ENCODE measurements around the gene KRTAP10-1. TPM values are rescaled to one million over a fixed set of nuclear protein-coding genes. Genes with fewer than 3 reads are reported as not detected.

The KRTAP10-1 gene
- total RNA-seq, 1 experiment from 2014 or later = not detected

GRCh38 chr21:44539046-44539445, 949 bp downstream of the KRTAP10-1 start:
- H3K9me3 ChIP-seq = peaks cover 14% of the 10 kb centered on the region
- H3K36me3 ChIP-seq = no peaks in the 10 kb centered on the region
- peaks cover 3% of the 10 kb centered on the region; the same call in 1 of the 2 replicates for H3K27me3 ChIP-seq
- no peak overlapping the region for H3K4me3 ChIP-seq
- no peak for DNase-seq

- DNase-seq = no peak
Measured at GRCh38 chr21:44537930-44538911, 1.8 kb downstream of the KRTAP10-1 start.

GRCh38 chr21:44535963-44536362, 4.0 kb downstream of the KRTAP10-1 start:
- peaks cover 3% of the 10 kb centered on the region; the same call in 1 of the 2 replicates for H3K27me3 ChIP-seq
- H3K9me3 ChIP-seq = no peaks in the 10 kb centered on the region
- DNase-seq = no peak
- no peaks in the 10 kb centered on the region for H3K36me3 ChIP-seq
- H3K4me3 ChIP-seq = no peak overlapping the region

More at GRCh38 chr21:44537930-44538911, 1.8 kb downstream of the KRTAP10-1 start:
- Histone ChIP-seq H3K36me3 (no peaks in the 10 kb centered on the region), H3K27me3 (peaks cover 3% of the 10 kb centered on the region; the same call in 1 of the 2 replicates), H3K4me3 (no peak overlapping the region), H3K9me3 (peaks cover 12% of the 10 kb centered on the region)

GRCh38 chr21:44534688-44535087, 5.3 kb downstream of the KRTAP10-1 start:
- no peak for DNase-seq
- Histone ChIP-seq H3K27me3 (peaks cover 3% of the 10 kb centered on the region; the same call in 1 of the 2 replicates), H3K36me3 (no peaks in the 10 kb centered on the region), H3K9me3 (no peaks in the 10 kb centered on the region), H3K4me3 (no peak overlapping the region)

GRCh38 chr21:44533891-44534627, 5.9 kb downstream of the KRTAP10-1 start:
- no peaks in the 10 kb centered on the region for H3K36me3 ChIP-seq
- peaks cover 3% of the 10 kb centered on the region; the same call in 1 of the 2 replicates for H3K27me3 ChIP-seq
- no peaks in the 10 kb centered on the region for H3K9me3 ChIP-seq
- no peak overlapping the region for H3K4me3 ChIP-seq
- DNase-seq = no peak

GRCh38 chr21:44533121-44533890, 6.7 kb downstream of the KRTAP10-1 start:
- DNase-seq = no peak
- H3K36me3 ChIP-seq = no peaks in the 10 kb centered on the region

GRCh38 chr21:44532712-44533111, 7.3 kb downstream of the KRTAP10-1 start:
- Histone ChIP-seq H3K4me3 (no peak overlapping the region), H3K9me3 (no peaks in the 10 kb centered on the region)
- DNase-seq = no peak

More at GRCh38 chr21:44533121-44533890, 6.7 kb downstream of the KRTAP10-1 start:
- H3K9me3 ChIP-seq = no peaks in the 10 kb centered on the region
- H3K27me3 ChIP-seq = peaks cover 3% of the 10 kb centered on the region; the same call in 1 of the 2 replicates
- H3K4me3 ChIP-seq = no peak overlapping the region

GRCh38 chr21:44531606-44532564, 8.1 kb downstream of the KRTAP10-1 start:
- H3K9me3 ChIP-seq = no peaks in the 10 kb centered on the region
- no peak overlapping the region for H3K4me3 ChIP-seq
- H3K27me3 ChIP-seq = 0 out of 2 replicates have a peak, but pooled peaks cover 3% of the 10 kb centered on the region
- H3K36me3 ChIP-seq = no peaks in the 10 kb centered on the region
- DNase-seq = no peak

More at GRCh38 chr21:44532712-44533111, 7.3 kb downstream of the KRTAP10-1 start:
- H3K27me3 ChIP-seq = peaks cover 3% of the 10 kb centered on the region; the same call in 1 of the 2 replicates
- no peaks in the 10 kb centered on the region for H3K36me3 ChIP-seq

- no peak for DNase-seq
- no peak overlapping the region for H3K4me3 ChIP-seq
- no peaks in the 10 kb centered on the region for H3K36me3 ChIP-seq
- H3K27me3 ChIP-seq = no peaks in the 10 kb centered on the region
- H3K9me3 ChIP-seq = no peaks in the 10 kb centered on the region
Measured at GRCh38 chr21:44530903-44531605, 8.9 kb downstream of the KRTAP10-1 start.

- Histone ChIP-seq H3K27me3 (no peaks in the 10 kb centered on the region), H3K4me3 (no peak overlapping the region), H3K9me3 (no peaks in the 10 kb centered on the region), H3K36me3 (no peaks in the 10 kb centered on the region)
- no peak for DNase-seq
Measured at GRCh38 chr21:44530221-44530902, 9.6 kb downstream of the KRTAP10-1 start.

- H3K36me3 ChIP-seq = no peaks in the 10 kb centered on the region
- DNase-seq = no peak
- no peaks in the 10 kb centered on the region for H3K27me3 ChIP-seq
- H3K4me3 ChIP-seq = no peak overlapping the region
- H3K9me3 ChIP-seq = peaks cover 3% of the 10 kb centered on the region
Measured at GRCh38 chr21:44529503-44530125, 10.4 kb downstream of the KRTAP10-1 start.

- H3K36me3 ChIP-seq = no peaks in the 10 kb centered on the region
- H3K27me3 ChIP-seq = no peaks in the 10 kb centered on the region
- no peak for DNase-seq
- H3K9me3 ChIP-seq = peaks cover 6% of the 10 kb centered on the region
- no peak overlapping the region for H3K4me3 ChIP-seq
Measured at GRCh38 chr21:44529011-44529421, 11.0 kb downstream of the KRTAP10-1 start.

GRCh38 chr21:44528634-44528995, 11.4 kb downstream of the KRTAP10-1 start:
- H3K4me3 ChIP-seq = no peak overlapping the region
- H3K27me3 ChIP-seq = no peaks in the 10 kb centered on the region
- DNase-seq = no peak
- H3K9me3 ChIP-seq = peaks cover 9% of the 10 kb centered on the region
- no peaks in the 10 kb centered on the region for H3K36me3 ChIP-seq

Data from MG63 (cell line).